SK-N-MC (cell line): ENCODE results near the gene MCCC2.

ENCODE experiments used
- EZH2 ChIP-seq: fragments of 200-600 bp; sonication (generic); IDR thresholded peaks from one replicate; pipeline ENCODE4 v1.6.1; 2017; ENCODE audit warnings: antibody characterized with exemption
- POLR2AphosphoS5 ChIP-seq: IDR thresholded peaks from 2 replicates; pipeline ENCODE4 v1.6.1; 2012; ENCODE audit warnings: mild to moderate bottlenecking, low read depth, low read length, borderline replicate concordance

DNA sequence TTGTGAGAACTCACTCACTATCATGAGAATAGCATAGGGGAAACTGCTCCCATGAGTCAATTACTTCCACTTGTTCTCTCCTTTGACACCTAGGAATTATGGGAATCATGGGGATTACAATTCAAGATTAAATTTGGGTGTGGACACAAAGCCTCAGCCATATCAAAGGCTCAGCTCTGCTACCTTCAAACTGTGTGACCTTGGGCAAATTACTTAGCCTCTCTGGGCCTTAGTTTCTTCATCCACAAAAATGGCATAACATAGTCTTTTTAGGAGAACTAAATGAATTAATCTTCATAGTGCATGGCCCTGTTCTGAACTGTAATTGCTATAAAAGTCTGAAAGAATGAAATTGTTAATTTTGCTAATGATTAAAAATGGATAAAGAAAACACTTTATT is 113.7 kb downstream of the MCCC2 start:
- no peak for TF ChIP-seq POLR2AphosphoS5
- no peak for TF ChIP-seq EZH2
